ENCODE measurements around the gene RUBCNL.
"Not testable (repeated sequence)": the region's sequence is repeated elsewhere in the genome, so short reads cannot be mapped to it uniquely, and the experiment has no call there.

RUBCNL gene

DNA sequence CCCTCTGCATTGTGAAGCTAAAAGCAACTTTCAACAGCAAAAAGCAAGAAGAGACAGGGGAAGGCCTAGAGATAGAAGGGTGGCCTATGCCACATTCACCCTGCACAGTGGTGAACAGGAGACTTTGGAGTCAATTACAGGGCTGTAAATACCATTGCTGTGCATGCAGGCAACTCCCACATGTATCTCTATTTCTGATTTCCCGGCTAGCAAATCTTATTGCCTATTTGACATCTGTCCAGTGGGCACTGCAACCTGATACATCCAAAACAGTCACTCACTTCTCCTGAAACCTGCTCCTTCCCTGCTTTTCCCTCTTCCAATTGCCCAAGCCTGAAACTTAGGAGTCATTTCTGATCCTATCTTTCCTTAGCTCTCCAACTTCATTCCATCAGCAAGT, 13.4 kb downstream of the RUBCNL start:
- H3K4me3 ChIP-seq (ENCODE audit: extremely low read depth, insufficient read depth, low read length, poor library complexity, severe bottlenecking) = no peak overlapping the region
- 78 to 100% methylated on average over 1 of the region's 1 CpG for WGBS, 2 experiments (ENCODE audit: insufficient coverage in 2 of 2)
- H3K27ac ChIP-seq (ENCODE audit: low read depth, low read length, severe bottlenecking) = no peak overlapping the region
- no peaks in the 10 kb centered on the region for H3K36me3 ChIP-seq (ENCODE audit: control insufficient read depth, insufficient read depth, low read length)
- no peaks in the 10 kb centered on the region for H3K9me3 ChIP-seq (ENCODE audit: control insufficient read depth, low read length)
- peaks cover 10% of the 10 kb centered on the region for H3K4me1 ChIP-seq (ENCODE audit: control insufficient read depth, insufficient read depth, low read length, poor library complexity, severe bottlenecking)

DNA sequence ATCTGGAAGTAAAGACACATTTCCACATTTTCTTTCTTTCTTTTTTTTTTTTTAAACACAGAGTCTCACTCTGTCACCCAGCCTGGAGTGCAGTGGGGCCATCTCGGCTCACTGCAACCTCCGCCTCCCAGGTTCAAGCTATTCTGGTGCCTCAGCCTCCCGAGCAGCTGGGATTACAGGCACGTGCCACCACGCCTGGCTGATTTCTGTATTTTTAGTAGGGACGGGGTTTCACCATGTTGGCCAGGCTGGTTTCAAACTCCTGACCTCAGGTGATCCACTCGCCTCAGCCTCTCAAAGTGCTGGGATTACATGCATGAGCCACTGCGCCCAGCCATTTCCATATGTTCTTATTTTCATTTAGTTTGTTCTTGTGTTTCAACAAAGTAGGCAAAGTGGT, 14.1 kb downstream of the RUBCNL start:
- not testable (repeated sequence) for H3K9me3 ChIP-seq (ENCODE audit: control insufficient read depth, low read length); H3K27ac ChIP-seq (ENCODE audit: low read depth, low read length, severe bottlenecking); H3K4me3 ChIP-seq (ENCODE audit: extremely low read depth, insufficient read depth, low read length, poor library complexity, severe bottlenecking); H3K36me3 ChIP-seq (ENCODE audit: control insufficient read depth, insufficient read depth, low read length)
- WGBS, 2 experiments (ENCODE audit: insufficient coverage in 2 of 2) = 87 to 96% methylated on average over 6 to 7 of the region's 8 CpGs
- H3K4me1 ChIP-seq (ENCODE audit: control insufficient read depth, insufficient read depth, low read length, poor library complexity, severe bottlenecking) = peaks cover 10% of the 10 kb centered on the region

DNA sequence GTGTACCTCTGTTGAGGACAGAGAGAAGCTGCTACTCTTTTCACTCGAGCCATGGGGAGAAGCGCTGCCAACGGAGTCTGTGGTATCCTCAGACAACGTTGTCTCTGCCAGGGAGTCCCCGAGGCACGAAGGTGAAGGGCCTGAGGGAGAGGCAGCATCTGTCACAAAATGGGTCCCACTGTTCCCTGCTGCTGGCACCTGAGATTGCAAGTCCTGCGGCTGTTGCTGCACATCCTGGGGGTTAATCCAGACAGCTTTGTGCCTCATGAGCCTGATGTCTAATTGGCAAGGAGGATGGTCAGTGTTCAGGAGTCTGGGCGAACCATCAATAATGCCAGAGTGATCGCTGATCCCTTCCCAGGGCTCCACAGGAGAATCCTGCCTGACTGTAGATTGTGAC, 15.0 kb downstream of the RUBCNL start:
- Histone ChIP-seq H3K4me3 (ENCODE audit: extremely low read depth, insufficient read depth, low read length, poor library complexity, severe bottlenecking) (no peak overlapping the region), H3K27ac (ENCODE audit: low read depth, low read length, severe bottlenecking) (no peak overlapping the region), H3K36me3 (ENCODE audit: control insufficient read depth, insufficient read depth, low read length) (no peaks in the 10 kb centered on the region), H3K4me1 (ENCODE audit: control insufficient read depth, insufficient read depth, low read length, poor library complexity, severe bottlenecking) (peaks cover 10% of the 10 kb centered on the region), H3K9me3 (ENCODE audit: control insufficient read depth, low read length) (no peaks in the 10 kb centered on the region)
- 93% methylated on average over 9 of the region's 9 CpGs for WGBS, 2 experiments (ENCODE audit: insufficient coverage in 2 of 2)

DNA sequence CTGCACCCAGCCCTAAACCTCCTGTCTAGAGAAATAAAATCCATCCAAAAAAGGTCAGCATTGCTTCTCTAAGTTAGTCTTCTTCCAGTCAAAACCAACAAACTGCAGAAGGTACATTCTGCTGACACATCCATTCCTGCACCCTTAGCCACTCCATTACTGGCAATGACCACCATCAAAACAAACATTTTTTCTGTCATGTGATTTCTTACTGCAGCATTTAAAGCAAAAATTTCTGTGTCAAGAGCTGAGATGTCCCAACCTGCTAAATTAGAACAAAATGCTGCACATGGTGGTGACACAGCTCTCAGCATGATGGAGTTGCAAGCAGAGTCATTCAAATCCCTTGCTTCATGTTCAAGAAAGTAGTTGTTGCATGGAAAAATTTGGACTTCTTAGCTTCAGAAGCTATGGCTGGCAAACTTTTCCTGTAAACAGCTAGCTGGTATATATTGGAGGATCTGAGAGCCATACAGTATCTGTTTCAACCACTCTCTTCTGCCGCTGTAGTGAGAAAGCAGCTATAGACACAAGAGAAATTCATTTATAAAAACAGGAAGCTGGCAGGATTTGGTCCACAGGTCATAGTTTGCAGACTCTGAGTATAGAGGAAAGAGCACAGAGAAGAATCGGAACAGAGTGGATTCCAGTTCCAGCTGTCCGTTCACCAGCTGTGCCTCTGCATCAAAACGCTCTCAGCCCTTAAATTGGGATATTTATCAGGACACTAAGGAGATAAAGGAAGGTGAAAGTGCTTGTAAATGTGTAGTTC, 17.4 kb downstream of the RUBCNL start:
- H3K4me1 ChIP-seq (ENCODE audit: control insufficient read depth, insufficient read depth, low read length, poor library complexity, severe bottlenecking) = peaks cover 10% of the 10 kb centered on the region
- H3K36me3 ChIP-seq (ENCODE audit: control insufficient read depth, insufficient read depth, low read length) = no peaks in the 10 kb centered on the region
- no peaks in the 10 kb centered on the region for H3K9me3 ChIP-seq (ENCODE audit: control insufficient read depth, low read length)
- no peak overlapping the region for H3K4me3 ChIP-seq (ENCODE audit: extremely low read depth, insufficient read depth, low read length, poor library complexity, severe bottlenecking)
- WGBS, 2 experiments (ENCODE audit: insufficient coverage in 2 of 2) = 100% methylated on average over 1 to 2 of the region's 4 CpGs
- no peak overlapping the region for H3K27ac ChIP-seq (ENCODE audit: low read depth, low read length, severe bottlenecking)

DNA sequence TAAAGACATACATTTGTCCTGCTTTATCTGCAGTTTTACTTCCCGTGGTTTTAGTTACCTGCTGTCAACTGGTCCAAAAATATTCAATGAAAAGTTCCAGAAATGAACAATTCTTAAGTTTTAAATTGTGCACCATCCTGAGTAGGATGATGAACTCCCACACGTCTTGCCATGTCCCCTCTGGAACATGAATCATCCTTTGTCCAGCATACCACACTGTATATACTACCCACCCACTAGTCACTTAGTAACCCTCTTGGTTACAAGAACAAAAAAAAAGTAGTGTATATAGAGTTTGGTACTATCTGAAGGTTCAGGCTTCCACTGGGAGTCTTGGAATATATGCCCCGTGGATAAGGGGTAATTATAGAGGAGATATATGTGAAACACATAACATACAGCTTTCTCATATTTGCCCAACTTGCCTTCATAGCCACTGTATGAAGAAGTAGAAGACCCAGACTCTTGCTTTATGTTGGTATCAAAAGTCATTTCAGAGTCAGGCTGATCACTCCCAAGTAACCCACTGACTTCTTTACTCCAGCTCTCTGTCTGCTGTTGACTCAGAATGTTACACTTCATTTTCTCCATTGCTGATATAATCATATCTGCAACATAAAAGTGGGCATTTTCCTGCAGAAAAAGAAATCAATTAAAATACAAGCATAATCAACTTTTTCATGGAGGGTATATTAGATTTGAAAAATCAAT, 19.3 kb downstream of the RUBCNL start:
- 89 to 100% methylated on average over 1 of the region's 3 CpGs for WGBS, 2 experiments (ENCODE audit: insufficient coverage in 2 of 2)
- H3K4me3 ChIP-seq (ENCODE audit: extremely low read depth, insufficient read depth, low read length, poor library complexity, severe bottlenecking) = no peak overlapping the region
- no peak overlapping the region for H3K27ac ChIP-seq (ENCODE audit: low read depth, low read length, severe bottlenecking)
- H3K4me1 ChIP-seq (ENCODE audit: control insufficient read depth, insufficient read depth, low read length, poor library complexity, severe bottlenecking) = peaks cover 10% of the 10 kb centered on the region
- no peaks in the 10 kb centered on the region for H3K9me3 ChIP-seq (ENCODE audit: control insufficient read depth, low read length)
- H3K36me3 ChIP-seq (ENCODE audit: control insufficient read depth, insufficient read depth, low read length) = no peaks in the 10 kb centered on the region

DNA sequence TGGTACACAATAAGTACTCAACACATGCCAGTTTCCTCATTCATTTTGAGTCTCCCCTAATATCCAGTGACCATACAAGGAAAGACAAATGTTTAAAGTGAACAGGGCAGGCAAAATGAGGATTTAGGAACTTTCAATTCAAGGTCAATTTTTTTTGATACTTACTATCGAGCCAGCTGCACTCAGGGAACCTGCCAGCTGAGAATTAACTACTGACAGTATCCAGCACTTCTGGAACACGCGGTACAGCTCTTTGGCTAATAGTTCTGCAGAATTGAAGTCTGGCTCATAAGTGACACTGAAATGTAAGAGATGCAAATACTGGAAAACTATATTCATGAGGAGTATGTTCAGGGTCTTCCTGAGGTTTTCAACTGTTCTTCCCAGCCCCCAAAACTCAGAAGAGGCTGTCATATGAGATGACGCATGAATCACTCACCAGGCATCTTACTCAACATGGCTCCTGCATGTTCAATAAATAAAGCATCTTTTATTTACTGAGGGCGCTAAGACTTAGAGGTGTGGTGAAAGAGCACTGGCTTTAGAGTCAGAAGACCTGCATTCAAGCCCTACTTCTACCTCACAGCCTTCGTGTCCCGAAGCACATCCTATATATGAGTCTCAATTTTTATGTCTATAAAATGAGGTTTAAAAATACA, 25.6 kb downstream of the RUBCNL start:
- no peak overlapping the region for H3K4me3 ChIP-seq (ENCODE audit: extremely low read depth, insufficient read depth, low read length, poor library complexity, severe bottlenecking)
- H3K9me3 ChIP-seq (ENCODE audit: control insufficient read depth, low read length) = no peaks in the 10 kb centered on the region
- H3K36me3 ChIP-seq (ENCODE audit: control insufficient read depth, insufficient read depth, low read length) = no peaks in the 10 kb centered on the region
- H3K4me1 ChIP-seq (ENCODE audit: control insufficient read depth, insufficient read depth, low read length, poor library complexity, severe bottlenecking) = no peaks in the 10 kb centered on the region
- no peak overlapping the region for H3K27ac ChIP-seq (ENCODE audit: low read depth, low read length, severe bottlenecking)
- 100% methylated on average over 3 to 4 of the region's 7 CpGs for WGBS, 2 experiments (ENCODE audit: insufficient coverage in 2 of 2)

DNA sequence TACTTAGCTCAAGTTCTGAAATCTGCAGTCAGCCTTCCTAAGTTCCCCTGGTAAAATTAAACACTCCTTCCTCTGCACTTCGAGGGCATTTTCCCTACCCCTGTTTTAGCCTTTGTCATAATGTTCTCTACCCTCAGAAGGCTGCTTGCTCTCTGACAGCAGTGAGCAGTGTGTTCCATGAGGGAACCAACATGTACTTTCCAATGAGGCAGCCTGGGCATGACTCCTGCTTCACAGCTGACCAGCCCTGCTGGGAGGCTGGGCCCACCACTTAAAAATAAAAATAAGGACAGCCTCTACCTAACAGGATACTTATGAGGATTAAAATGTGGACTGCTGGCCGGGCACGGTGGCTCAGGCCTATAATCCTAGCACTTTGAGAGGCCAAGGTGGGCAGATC, 26.4 kb downstream of the RUBCNL start:
- no peak overlapping the region for H3K4me3 ChIP-seq (ENCODE audit: extremely low read depth, insufficient read depth, low read length, poor library complexity, severe bottlenecking)
- no peak overlapping the region for H3K27ac ChIP-seq (ENCODE audit: low read depth, low read length, severe bottlenecking)
- WGBS, 2 experiments (ENCODE audit: insufficient coverage in 2 of 2) = 97 to 100% methylated on average over 1 to 3 of the region's 3 CpGs
- no peaks in the 10 kb centered on the region for H3K36me3 ChIP-seq (ENCODE audit: control insufficient read depth, insufficient read depth, low read length)
- peaks cover 4% of the 10 kb centered on the region for H3K4me1 ChIP-seq (ENCODE audit: control insufficient read depth, insufficient read depth, low read length, poor library complexity, severe bottlenecking)
- no peaks in the 10 kb centered on the region for H3K9me3 ChIP-seq (ENCODE audit: control insufficient read depth, low read length)

DNA sequence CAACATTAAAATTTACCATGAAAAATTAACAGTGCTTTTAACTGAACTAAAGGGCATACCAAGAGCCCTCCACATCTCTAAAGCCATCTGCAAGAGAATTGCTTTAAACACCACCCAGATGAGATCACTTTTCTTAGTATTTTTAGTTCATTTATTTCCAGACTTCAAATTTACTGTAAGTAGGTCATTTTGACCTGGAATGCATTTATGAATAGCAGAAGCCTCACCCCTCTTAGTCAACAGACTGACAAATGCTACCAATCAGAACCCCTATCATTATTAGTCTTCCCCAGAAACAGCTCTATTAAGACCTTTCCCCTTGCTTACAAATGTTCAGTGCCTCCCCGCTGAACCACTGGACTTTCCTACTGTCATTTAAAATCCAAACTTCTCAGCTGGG, 27.3 kb downstream of the RUBCNL start:
- no peak overlapping the region for H3K27ac ChIP-seq (ENCODE audit: low read depth, low read length, severe bottlenecking)
- no peak overlapping the region for H3K4me3 ChIP-seq (ENCODE audit: extremely low read depth, insufficient read depth, low read length, poor library complexity, severe bottlenecking)
- H3K4me1 ChIP-seq (ENCODE audit: control insufficient read depth, insufficient read depth, low read length, poor library complexity, severe bottlenecking) = peaks cover 4% of the 10 kb centered on the region
- peaks cover 1% of the 10 kb centered on the region for H3K9me3 ChIP-seq (ENCODE audit: control insufficient read depth, low read length)
- no peaks in the 10 kb centered on the region for H3K36me3 ChIP-seq (ENCODE audit: control insufficient read depth, insufficient read depth, low read length)
- WGBS, 2 experiments (ENCODE audit: insufficient coverage in 2 of 2) = 60 to 75% methylated on average over 1 of the region's 1 CpG

DNA sequence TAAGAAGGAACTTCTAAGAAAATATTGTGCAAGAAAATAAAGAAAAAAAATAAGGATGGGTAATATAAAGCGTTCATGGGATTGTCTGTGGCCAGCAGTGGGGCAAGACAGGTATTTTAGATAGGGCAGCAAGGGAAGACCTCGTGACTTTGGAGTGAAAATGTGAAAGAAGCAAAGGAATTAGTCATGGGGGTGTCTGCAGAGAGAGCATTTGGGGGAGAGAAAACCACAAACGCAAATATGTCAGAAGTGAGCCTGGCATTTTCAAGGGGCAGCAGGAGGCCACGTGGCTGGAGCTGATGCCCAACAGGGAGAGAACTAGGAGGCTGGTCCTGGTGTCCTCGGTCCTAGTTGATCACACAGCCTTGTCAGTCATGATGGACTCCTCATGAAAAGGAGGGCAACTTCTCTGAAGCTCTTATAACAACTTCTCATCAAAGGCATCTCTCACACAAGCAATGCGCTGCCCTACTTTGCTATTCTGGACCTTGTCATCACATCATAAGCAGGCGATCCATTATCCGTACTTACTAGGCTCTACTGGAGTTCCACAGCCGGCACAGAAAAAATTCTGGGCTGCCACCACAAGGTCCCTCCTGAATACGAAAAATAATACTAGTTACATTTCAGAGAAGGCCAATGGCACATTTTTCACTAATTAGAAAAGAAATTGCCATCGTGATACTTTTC, 31.0 kb downstream of the RUBCNL start:
- H3K4me1 ChIP-seq (ENCODE audit: control insufficient read depth, insufficient read depth, low read length, poor library complexity, severe bottlenecking) = peaks cover 4% of the 10 kb centered on the region
- H3K4me3 ChIP-seq (ENCODE audit: extremely low read depth, insufficient read depth, low read length, poor library complexity, severe bottlenecking) = no peak overlapping the region
- 92% methylated on average over 8 to 10 of the region's 11 CpGs for WGBS, 2 experiments (ENCODE audit: insufficient coverage in 2 of 2)
- H3K36me3 ChIP-seq (ENCODE audit: control insufficient read depth, insufficient read depth, low read length) = no peaks in the 10 kb centered on the region
- H3K27ac ChIP-seq (ENCODE audit: low read depth, low read length, severe bottlenecking) = no peak overlapping the region
- H3K9me3 ChIP-seq (ENCODE audit: control insufficient read depth, low read length) = peaks cover 8% of the 10 kb centered on the region

DNA sequence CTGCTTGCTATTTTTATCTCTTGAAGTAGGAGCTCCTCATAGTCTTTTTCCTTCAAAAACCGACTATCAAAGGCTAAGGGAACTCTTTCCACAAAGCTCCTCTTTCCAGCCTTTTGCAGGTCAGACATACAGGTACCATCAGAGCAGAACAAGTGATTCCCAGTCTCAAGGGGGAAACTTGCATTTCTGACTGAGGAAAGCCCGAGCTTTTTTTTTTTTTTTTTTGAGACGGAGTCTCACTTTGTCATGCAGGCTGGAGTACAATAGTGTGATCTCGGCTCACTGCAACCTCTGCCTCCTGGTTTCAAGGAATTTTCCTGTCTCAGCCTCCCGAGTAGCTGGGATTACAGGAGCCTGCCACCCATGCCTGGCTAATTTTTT, 32.0 kb downstream of the RUBCNL start:
- peak overlapping the region; percentile 92 for H3K27ac ChIP-seq (ENCODE audit: low read depth, low read length, severe bottlenecking)
- no peaks in the 10 kb centered on the region for H3K36me3 ChIP-seq (ENCODE audit: control insufficient read depth, insufficient read depth, low read length)
- WGBS, 2 experiments (ENCODE audit: insufficient coverage in 2 of 2) = 52 to 91% methylated on average over 3 of the region's 5 CpGs

More for the DNA sequence above, 32.0 kb downstream of the RUBCNL start:
- peaks cover 8% of the 10 kb centered on the region for H3K9me3 ChIP-seq (ENCODE audit: control insufficient read depth, low read length)
- H3K4me1 ChIP-seq (ENCODE audit: control insufficient read depth, insufficient read depth, low read length, poor library complexity, severe bottlenecking) = peaks cover 4% of the 10 kb centered on the region
- H3K4me3 ChIP-seq (ENCODE audit: extremely low read depth, insufficient read depth, low read length, poor library complexity, severe bottlenecking) = no peak overlapping the region
